ENCODE measurements around the gene MKRN2.

DNA sequence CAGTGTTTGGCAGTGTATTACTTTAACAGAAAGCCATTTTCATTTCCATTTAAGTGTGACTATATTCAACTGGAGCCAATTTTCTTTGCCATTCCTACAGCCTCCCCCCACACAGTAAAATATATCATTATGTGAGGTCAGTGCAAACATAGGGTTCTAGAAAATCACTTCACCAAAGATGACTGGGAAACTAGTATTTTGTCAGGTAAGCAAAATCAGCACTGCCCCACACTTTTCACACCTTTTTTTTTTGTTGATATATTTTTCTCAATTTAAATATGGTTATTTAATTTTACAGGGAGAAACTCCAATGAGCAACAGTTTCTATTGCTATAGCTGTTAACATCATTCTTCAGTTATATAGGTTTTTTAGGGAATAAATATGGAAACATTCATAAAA, 41.3 kb upstream of the MKRN2 start:
- no peak for TF ChIP-seq CTCF (IDR thresholded peaks at IDR 0.05; ENCODE audit: borderline replicate concordance, extremely low read depth, low read length, poor library complexity, severe bottlenecking)
- TF ChIP-seq EZH2 (IDR thresholded peaks at IDR 0.05; ENCODE audit: borderline replicate concordance, low read depth, low read length, severe bottlenecking), result no peak
